ENCODE data around the gene CLDN5.
"Not testable (repeated sequence)": the region's sequence is repeated elsewhere in the genome, so short reads cannot be mapped to it uniquely, and the experiment has no call there.

CLDN5 gene

GRCh38 chr22:19547620-19548019, 23.4 kb upstream of the CLDN5 start:
- no peak for FAIRE-seq

DNA sequence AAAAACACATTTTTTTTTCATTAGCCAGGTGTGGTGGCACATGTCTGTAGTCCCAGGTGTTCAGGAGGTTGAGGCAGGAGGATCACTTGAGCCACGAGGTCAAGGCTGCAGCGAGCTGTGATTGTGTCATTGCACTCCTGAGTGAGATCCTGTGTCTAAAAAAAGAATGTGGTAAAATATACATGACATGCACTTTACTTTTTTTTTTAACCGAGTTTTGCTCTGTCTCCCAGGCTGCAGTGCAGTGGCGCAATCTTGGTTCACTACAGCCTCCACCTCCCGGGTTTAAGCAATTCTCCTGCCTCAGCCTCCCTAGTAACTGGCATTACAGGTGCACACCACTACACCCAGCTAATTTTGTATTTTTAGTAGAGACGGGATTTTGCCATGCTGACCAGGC, 22.5 kb upstream of the CLDN5 start:
- no peak for FAIRE-seq

DNA sequence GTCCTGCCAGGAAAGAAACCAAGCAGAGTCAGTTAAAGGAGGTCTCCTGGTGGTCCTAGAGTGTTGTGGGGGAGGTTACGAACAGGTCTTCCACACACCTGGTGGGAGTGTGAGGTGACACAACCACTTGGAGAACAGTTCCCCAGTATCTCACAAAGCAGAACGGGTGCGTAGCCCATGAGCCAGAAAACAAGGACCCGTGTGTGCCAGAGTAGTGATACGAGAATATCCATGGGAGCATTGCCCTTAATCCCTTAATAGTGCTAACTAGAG, 21.7 kb upstream of the CLDN5 start:
- FAIRE-seq, result no peak

- FAIRE-seq, result no peak
These were observed 19.9 kb upstream of the CLDN5 start for GRCh38 chr22:19543970-19544708.

DNA sequence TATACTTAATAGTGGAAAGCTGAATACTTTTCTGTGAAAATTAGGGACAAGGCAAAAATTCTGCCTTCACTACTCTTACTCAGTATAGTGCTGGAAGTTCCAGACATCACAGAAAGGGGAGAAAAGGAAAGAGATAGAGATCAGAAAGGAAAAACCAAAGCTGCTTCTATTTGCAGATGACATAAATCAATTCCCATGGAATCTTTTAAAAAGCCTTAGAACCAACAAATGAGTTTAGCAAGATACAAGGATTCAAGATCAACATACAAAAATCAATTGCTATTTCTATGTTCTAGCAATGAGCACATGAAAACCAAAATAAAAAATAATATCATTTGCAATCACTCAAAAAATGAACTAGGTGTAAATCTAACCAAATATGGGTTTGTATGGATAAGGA, 16.2 kb upstream of the CLDN5 start:
- FAIRE-seq, result no peak

GRCh38 chr22:19537941-19538488, 13.8 kb upstream of the CLDN5 start:
- FAIRE-seq, result no peak

- no peak for FAIRE-seq
These were observed 12.4 kb upstream of the CLDN5 start for GRCh38 chr22:19536564-19536963.

GRCh38 chr22:19535001-19535400, 10.8 kb upstream of the CLDN5 start:
- FAIRE-seq, result no peak

- FAIRE-seq, result no peak
These were observed 9.6 kb upstream of the CLDN5 start for GRCh38 chr22:19533857-19534256.

GRCh38 chr22:19533049-19533626, 8.9 kb upstream of the CLDN5 start:
- FAIRE-seq, result no peak

GRCh38 chr22:19531327-19531726, 7.1 kb upstream of the CLDN5 start:
- FAIRE-seq, result not testable (repeated sequence)

DNA sequence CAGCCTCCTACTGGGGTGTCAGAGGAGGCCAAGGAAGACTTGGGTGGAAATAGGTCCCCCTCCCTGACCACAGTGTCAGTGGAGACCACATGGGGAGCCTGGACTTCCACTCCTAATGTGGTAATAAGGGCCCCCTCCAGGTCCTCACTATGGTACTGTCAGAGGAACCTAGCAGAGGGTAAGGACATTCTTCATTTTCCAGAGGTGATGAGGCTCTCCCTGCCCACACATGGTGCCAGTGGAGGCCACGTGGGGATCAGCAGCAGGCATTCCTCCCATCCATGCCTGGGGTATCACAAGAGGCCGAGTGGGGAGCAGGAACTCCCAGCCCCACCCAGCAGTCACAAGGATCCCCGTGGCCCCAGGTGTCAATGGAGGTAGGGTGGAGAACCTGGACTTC, 6.5 kb upstream of the CLDN5 start:
- FAIRE-seq, result no peak

GRCh38 chr22:19529811-19530210, 5.6 kb upstream of the CLDN5 start:
- no peak for FAIRE-seq

GRCh38 chr22:19527861-19528417, 3.7 kb upstream of the CLDN5 start:
- FAIRE-seq, result no peak

DNA sequence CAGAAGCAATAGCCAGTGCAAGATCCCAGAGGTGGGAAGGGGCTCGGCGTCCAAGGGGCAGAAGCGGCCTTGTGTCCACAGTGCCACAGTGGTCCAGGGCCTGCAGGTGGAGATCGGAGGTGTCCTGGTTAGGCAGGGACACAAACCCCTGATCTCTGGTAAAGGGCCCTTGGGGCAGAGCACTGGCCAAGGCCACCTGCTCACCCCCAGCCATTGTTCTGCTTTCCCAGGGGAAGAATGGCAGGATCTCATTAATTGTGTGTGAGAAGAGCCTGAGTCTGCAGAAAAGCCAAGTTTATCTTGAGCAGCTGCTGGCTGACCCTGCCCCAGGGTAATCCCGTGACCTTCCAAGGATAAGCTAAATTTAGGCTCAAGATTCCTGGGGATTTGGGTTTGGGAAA, 3.1 kb upstream of the CLDN5 start:
- no peak for FAIRE-seq

DNA sequence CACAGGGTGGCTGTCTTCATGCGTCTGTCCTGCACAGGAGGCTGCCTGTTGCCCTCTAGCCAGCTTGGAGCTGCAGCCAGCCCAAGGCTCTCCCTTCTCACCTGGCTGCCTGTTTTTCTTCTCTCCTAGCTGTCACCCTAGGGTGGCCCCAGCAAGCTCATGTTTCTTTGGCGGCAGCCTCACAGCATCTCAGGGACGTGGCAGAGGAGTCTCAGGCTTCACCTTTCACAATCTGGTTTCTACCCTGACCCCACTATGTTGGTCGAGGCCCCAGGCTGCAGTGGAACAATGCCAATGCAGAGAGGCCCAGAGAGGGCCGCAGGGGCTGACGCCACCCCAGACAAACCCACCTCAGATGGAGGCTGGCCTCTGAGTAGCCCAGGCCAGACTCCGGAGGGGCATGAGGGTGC, 2.5 kb upstream of the CLDN5 start:
- FAIRE-seq, result no peak

GRCh38 chr22:19526076-19526701, 2.0 kb upstream of the CLDN5 start:
- FAIRE-seq, result no peak

GRCh38 chr22:19525666-19526065, 1.5 kb upstream of the CLDN5 start:
- FAIRE-seq, result no peak

DNA sequence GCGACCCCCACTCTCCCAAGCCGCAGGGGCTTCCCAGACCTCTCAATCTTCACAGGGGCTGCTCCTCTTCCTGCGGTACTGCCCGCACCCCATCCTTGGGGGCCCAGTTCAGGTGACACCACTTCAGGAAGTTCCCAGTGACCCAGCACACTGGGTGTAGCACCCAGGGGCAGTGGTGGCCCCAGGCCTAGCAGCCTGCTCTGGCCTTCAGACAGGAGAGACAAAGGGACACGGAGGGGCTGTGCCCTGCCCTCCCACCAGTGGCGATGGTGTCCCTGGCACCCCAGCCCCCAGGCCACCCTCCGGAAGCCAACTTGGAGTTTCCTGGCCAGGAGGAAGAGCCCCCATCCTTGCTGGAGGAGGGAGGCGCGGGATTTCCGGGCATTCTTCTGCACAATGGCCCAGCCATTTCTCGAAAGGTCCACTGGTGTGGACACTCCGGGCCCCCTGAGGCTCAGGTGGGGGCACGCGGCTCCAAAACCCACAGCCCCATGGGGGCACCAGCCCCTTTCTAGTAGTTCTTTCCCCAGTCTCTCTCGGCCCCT, 978 bp upstream of the CLDN5 start:
- no peak for FAIRE-seq

DNA sequence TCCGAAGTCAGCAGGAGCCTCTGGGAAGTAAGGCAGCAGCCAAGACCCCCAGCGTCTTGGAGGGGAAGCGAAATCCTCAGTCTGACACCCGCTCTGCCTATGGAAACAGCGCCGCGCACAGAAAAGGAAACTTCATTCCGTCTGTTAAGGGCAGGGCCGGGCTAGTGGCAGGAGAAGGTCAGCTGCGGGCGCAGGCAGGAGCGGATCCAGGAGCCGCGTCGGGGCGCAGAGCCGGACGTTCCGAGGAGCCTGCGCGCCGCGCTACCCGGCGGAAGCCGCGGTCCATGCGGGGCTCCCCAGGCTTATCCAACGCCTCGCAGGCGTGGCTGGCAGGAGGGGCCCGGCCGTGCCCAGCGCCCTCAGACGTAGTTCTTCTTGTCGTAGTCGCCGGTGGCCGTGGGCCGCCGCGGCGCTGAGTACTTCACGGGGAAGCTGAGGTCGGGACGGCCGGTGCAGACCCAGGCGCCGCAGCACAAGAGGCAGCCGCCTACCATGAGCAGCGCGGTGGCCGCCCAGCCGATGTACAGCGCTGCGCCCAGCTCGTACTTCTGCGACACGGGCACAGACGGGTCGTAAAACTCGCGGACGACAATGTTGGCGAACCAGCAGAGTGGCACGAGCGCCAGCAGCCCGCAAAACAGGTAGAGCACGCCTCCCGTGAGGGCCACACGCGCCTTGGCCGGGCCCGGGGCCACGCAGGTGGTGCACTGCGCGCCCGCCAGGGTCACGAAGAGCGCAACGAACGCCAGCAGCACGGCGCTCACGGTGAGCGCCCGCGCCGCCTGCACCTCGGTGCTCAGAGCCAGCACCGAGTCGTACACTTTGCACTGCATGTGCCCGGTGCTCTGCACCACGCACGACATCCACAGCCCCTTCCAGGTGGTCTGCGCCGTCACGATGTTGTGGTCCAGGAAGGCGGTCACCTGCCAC, 705 bp downstream of the CLDN5 start:
- FAIRE-seq, result no peak

DNA sequence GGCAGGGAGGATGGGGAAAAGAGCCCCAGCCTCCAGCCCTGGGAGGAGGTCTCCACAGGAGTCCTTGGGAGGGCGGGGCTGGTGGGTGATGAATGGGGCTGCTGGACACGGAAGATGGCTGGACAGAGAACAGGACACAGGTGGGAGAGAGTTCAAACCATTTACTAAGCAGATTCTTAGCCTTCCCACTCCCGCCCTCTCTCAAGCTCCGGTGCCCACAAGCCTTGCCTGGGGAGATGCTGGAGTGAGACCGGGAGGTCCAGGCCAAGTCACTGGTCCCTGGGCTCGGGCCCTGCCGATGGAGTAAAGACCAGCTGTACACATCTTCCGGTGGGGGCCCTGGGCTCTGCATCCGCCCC, 1.4 kb downstream of the CLDN5 start:
- no peak for FAIRE-seq

DNA sequence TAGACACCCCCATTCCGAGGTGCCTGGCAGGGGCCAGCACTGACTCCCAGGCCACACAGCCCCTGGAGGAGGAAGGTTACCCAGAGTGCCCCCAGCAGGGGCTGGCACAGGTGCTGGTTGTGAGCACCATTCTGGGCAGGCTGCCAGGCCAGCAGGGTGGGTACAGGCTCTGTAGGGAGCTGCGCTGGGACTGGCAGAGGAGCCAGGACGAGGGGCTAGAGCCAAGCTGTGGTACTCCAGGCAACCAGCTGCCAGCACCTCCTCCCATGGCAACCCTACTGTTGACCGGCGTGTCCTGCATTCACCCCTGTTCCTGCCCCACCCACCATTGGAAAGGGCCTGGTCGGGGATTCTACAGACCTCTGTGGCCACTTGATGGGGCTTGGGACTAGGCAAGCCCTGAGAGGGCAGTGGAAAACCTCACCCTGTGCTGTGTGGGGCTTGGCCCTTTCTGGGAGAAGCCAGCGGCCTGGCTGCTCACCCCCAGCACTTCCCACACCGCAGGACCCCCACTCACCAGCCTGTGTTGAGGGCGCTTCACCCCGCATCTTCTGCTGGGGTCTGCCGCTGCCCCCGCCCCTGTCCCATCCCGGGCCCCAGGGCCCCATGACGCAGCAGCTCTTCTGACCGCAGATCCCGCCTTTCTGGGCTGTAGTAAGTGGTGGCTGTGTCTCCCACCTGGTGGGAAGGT, 1.9 kb downstream of the CLDN5 start:
- no peak for FAIRE-seq

Measured in TTC549 (cell line).